BJ (cell line): ENCODE data around the gene TAF1. TPM values are rescaled to one million over a fixed set of nuclear protein-coding genes. Genes with fewer than 3 reads are reported as not detected.

ENCODE experiments used
- CTCF ChIA-PET: fragments of 350-600 bp; formaldehyde crosslinking; extraction: SDS; loops from one replicate; lab custom pipeline; 2021; ENCODE audit warnings: antibody characterized with exemption, inconsistent platforms; lab: Yijun Ruan, JAX
- POLR2A ChIA-PET: fragments of 300-600 bp; sonication (Branson Sonifier 250); formaldehyde crosslinking; extraction: SDS; loops from one replicate; lab custom pipeline; 2021; ENCODE audit warnings: antibody characterized with exemption; lab: Charles Lee
- DNase-seq: peaks from one replicate; pipeline ENCODE4 v3.0.0-alpha.2; 2011; ENCODE audit warnings: low read depth
- H3K27me3 ChIP-seq: 2 replicates; pipeline ENCODE4 v1.6.0; 2011; ENCODE audit warnings: low read length; ENCODE audit not compliant: control insufficient read depth, insufficient read depth
- H3K36me3 ChIP-seq: 2 replicates; pipeline ENCODE4 v1.5.1; 2011; ENCODE audit warnings: low read length; ENCODE audit not compliant: control insufficient read depth, insufficient read depth
- H3K4me3 ChIP-seq: 2 replicates; pipeline ENCODE4 v1.5.1; 2011; ENCODE audit warnings: low read depth, mild to moderate bottlenecking, control low read depth, low read length
- CTCF ChIP-seq: IDR thresholded peaks from 2 replicates; pipeline ENCODE4 v1.5.1; 2011; ENCODE audit warnings: low read depth, mild to moderate bottlenecking, control low read depth, inconsistent platforms, low read length, moderate library complexity; ENCODE audit not compliant: insufficient read depth
- polyA plus RNA-seq: library from polyadenylated mRNA; depleted of rRNA; stranded (reverse); fragments of >200 nt; gene quantifications from 2 replicates; pipeline ENCODE4 v1.2.3, GENCODE V29; 2011

TAF1 gene
- polyA plus RNA-seq, 1 experiment = 11.1 TPM

GRCh38 chrX:71458866-71459265, 92.7 kb downstream of the TAF1 start:
- ChIA-PET CTCF (interaction anchor here (0.8 kb wide), 1 partner anchor 80 kb away, joined by 3 read pairs; no protein-coding TSS in a partner anchor), POLR2A (no interaction called here)
- no peak overlapping the region for H3K4me3 ChIP-seq
- no peak for DNase-seq
- no peak for TF ChIP-seq CTCF
- peaks cover 14% of the 10 kb centered on the region for H3K36me3 ChIP-seq
- H3K27me3 ChIP-seq = no peaks in the 10 kb centered on the region

GRCh38 chrX:71464968-71465367, 98.8 kb downstream of the TAF1 start:
- H3K27me3 ChIP-seq = no peaks in the 10 kb centered on the region
- H3K36me3 ChIP-seq = peaks cover 7% of the 10 kb centered on the region
- ChIA-PET POLR2A (no interaction called here), CTCF (no interaction called here)
- TF ChIP-seq CTCF = no peak
- H3K4me3 ChIP-seq = no peak overlapping the region
- no peak for DNase-seq

- CTCF ChIA-PET = no interaction called here
- no peak for DNase-seq
These were observed 100.9 kb downstream of the TAF1 start for GRCh38 chrX:71466979-71467523.

GRCh38 chrX:71475785-71476540, 109.8 kb downstream of the TAF1 start:
- ChIA-PET CTCF (no interaction called here), POLR2A (no interaction called here)
- TF ChIP-seq CTCF = no peak
- H3K4me3 ChIP-seq = no peak overlapping the region
- no peaks in the 10 kb centered on the region for H3K27me3 ChIP-seq
- H3K36me3 ChIP-seq = no peaks in the 10 kb centered on the region
- DNase-seq = no peak

More at GRCh38 chrX:71466979-71467523, 100.9 kb downstream of the TAF1 start:
- no peak for TF ChIP-seq CTCF
- Histone ChIP-seq H3K4me3 (no peak overlapping the region), H3K27me3 (no peaks in the 10 kb centered on the region), H3K36me3 (0 out of 2 replicates have a peak, but pooled peaks cover 4% of the 10 kb centered on the region)
- POLR2A ChIA-PET = no interaction called here

- Histone ChIP-seq H3K36me3 (no peaks in the 10 kb centered on the region), H3K4me3 (no peak overlapping the region), H3K27me3 (no peaks in the 10 kb centered on the region)
- ChIA-PET POLR2A (no interaction called here), CTCF (no interaction called here)
- no peak for DNase-seq
- TF ChIP-seq CTCF = no peak
These were observed 116.2 kb downstream of the TAF1 start for GRCh38 chrX:71482228-71482958.
